Panc1 (cell line): ENCODE measurements around the gene TOB1. TPM values are rescaled to one million over a fixed set of nuclear protein-coding genes. Genes with fewer than 3 reads are reported as not detected.
A peak's percentile ranks its signal among the peaks of the same experiment; 100 is the strongest.

Experiments
- ATAC-seq: fragments of 200-7000 bp; cut with Tn5 transposase; 2 replicates; pipeline ENCODE4 v1.9.1; 2020; ENCODE audit warnings: mild to moderate bottlenecking, moderate library complexity
- BruUV-seq: library from RNA; stranded (reverse); fragments of 400-500 nt; replicated peaks from 2 replicates; lab custom pipeline; 2021; lab: Mats Ljungman, UMichigan
- CTCF ChIA-PET: fragments of 300-600 bp; sonication (Branson Sonifier 250); formaldehyde crosslinking; loops from one replicate; lab custom pipeline; 2022; ENCODE audit warnings: antibody characterized with exemption; lab: Charles Lee
- POLR2A ChIA-PET: fragments of 300-600 bp; sonication (Branson Sonifier 250); formaldehyde crosslinking; loops from one replicate; lab custom pipeline; 2022; ENCODE audit warnings: antibody characterized with exemption; lab: Charles Lee
- DNase-seq: peaks from one replicate; pipeline ENCODE4 v3.0.0-alpha.2; 2010; ENCODE audit warnings: low read depth, low spot score
- H3K27ac ChIP-seq: 2 replicates; pipeline ENCODE4 v1.5.1; 2011; ENCODE audit warnings: mild to moderate bottlenecking, low read length, inconsistent platforms
- H3K27me3 ChIP-seq: fragments of 200-500 bp; sonication (Bioruptor generic); 2 replicates; pipeline ENCODE4 v1.6.0; 2014; ENCODE audit warnings: low read length, inconsistent platforms; ENCODE audit not compliant: control insufficient read depth, insufficient read depth
- H3K36me3 ChIP-seq: fragments of 200-500 bp; sonication (Bioruptor generic); 2 replicates; pipeline ENCODE4 v1.5.1; 2014; ENCODE audit warnings: inconsistent platforms, mild to moderate bottlenecking, low read length, moderate library complexity; ENCODE audit not compliant: control insufficient read depth, insufficient read depth
- H3K4me1 ChIP-seq: 2 replicates; pipeline ENCODE4 v1.5.1; 2011; ENCODE audit warnings: inconsistent platforms, mild to moderate bottlenecking, low read length, moderate library complexity; ENCODE audit not compliant: control insufficient read depth, insufficient read depth
- H3K4me3 ChIP-seq, 2 experiments: 2 replicates each; pipeline ENCODE4 v1.5.1; 2011 to 2012; ENCODE audit warnings: low read depth in 2 of 2, low read length in 2 of 2, mild to moderate bottlenecking in 2 of 2, inconsistent platforms in 1 of 2, moderate library complexity in 1 of 2
- H3K9me3 ChIP-seq: fragments of 200-500 bp; sonication (Bioruptor generic); 2 replicates; pipeline ENCODE4 v1.5.1; 2014; ENCODE audit warnings: low read depth, mild to moderate bottlenecking, inconsistent platforms, low read length, moderate library complexity; ENCODE audit not compliant: control insufficient read depth, insufficient read depth
- CTCF ChIP-seq: fragments of 450-650 bp; IDR thresholded peaks from 2 replicates; pipeline ENCODE4 v1.5.1; 2017; ENCODE audit warnings: mild to moderate bottlenecking
- POLR2AphosphoS5 ChIP-seq: IDR thresholded peaks from 2 replicates; pipeline ENCODE4 v1.6.1; 2012; ENCODE audit warnings: mild to moderate bottlenecking, low read depth, low read length, moderate library complexity
- REST ChIP-seq, 2 experiments: IDR thresholded peaks; 2 replicates each; pipeline ENCODE4 v1.6.1; 2011 to 2012; ENCODE audit warnings: low read depth in 2 of 2, control low read depth in 1 of 2, low read length in 1 of 2, mild to moderate bottlenecking in 1 of 2, moderate library complexity in 1 of 2; ENCODE audit not compliant: insufficient read depth in 1 of 2
- SIN3A ChIP-seq: IDR thresholded peaks from 2 replicates; pipeline ENCODE4 v1.6.1; 2012; ENCODE audit warnings: low read depth, mild to moderate bottlenecking, low read length, moderate library complexity, borderline replicate concordance; ENCODE audit not compliant: insufficient read depth
- TCF7L2 ChIP-seq: IDR thresholded peaks from 2 replicates; pipeline ENCODE4 v1.6.1; 2011; ENCODE audit warnings: mild to moderate bottlenecking, low read depth, low read length, inconsistent platforms
- in situ Hi-C: cut with HindIII; loops from 2 replicates; pipeline ENCODE4 v1.10.0; 2016; ENCODE audit warnings: low sequenced_read_pairs, low pct_unique_long_range_greater_than_20kb
- intact Hi-C: fragments of 100-400 bp; cut with micrococcal nuclease; formaldehyde crosslinking; loops from one replicate; pipeline ENCODE4 v1.10.0; 2022; ENCODE audit not compliant: unreplicated experiment
- total RNA-seq: library from RNA; stranded (reverse); gene quantifications from one replicate; pipeline ENCODE4 v1.2.1, GENCODE V29; 2021; ENCODE audit not compliant: unreplicated experiment

Gene TOB1
- total RNA-seq, 1 experiment from 2014 or later = 117 TPM

GRCh38 chr17:50842506-50843149, 23.5 kb downstream of the TOB1 start:
- TF ChIP-seq POLR2AphosphoS5 (no peak), REST (IDR thresholded peaks at IDR 0.05; ENCODE audit: insufficient read depth in 1 of 2, low read depth in 2 of 2, low read length in 1 of 2) (no peak), CTCF (no peak), SIN3A (no peak), TCF7L2 (no peak)
- intact Hi-C loops (loop anchor here (5.0 kb wide), 1 partner anchor 295 kb away; the partner anchor contains the start of gene SPATA20), in situ Hi-C loops (no loop called here)
- Histone ChIP-seq H3K4me1 (no peaks in the 10 kb centered on the region), H3K9me3 (no peaks in the 10 kb centered on the region), H3K27ac (no peak overlapping the region), H3K36me3 (no peaks in the 10 kb centered on the region), H3K4me3 (no peak overlapping the region), H3K27me3 (no peaks in the 10 kb centered on the region)
- DNase-seq = no peak
- ATAC-seq = no peak
- no TSS peak for BruUV-seq
- POLR2A ChIA-PET = interaction anchor here (0.5 to 1.1 kb wide), 2 partner anchors 60 to 387 kb away, joined by 3 to 8 read pairs; no protein-coding TSS in a partner anchor
- CTCF ChIA-PET = interaction anchor here (0.6 to 3.2 kb wide), 3 partner anchors 20 to 142 kb away, joined by 3 to 51 read pairs (median 3); no protein-coding TSS in a partner anchor

GRCh38 chr17:50841949-50842354, 24.2 kb downstream of the TOB1 start:
- ChIA-PET POLR2A (interaction anchor here (0.7 to 1.1 kb wide), 2 partner anchors 24 to 59 kb away, joined by 3 to 8 read pairs; partner anchors contain the start of gene TOB1), CTCF (interaction anchor here (0.6 to 3.2 kb wide), 3 partner anchors 21 to 142 kb away, joined by 3 to 51 read pairs (median 3); no protein-coding TSS in a partner anchor)
- TF ChIP-seq TCF7L2 (no peak), REST (IDR thresholded peaks at IDR 0.05; ENCODE audit: insufficient read depth in 1 of 2, low read depth in 2 of 2, low read length in 1 of 2) (no peak), SIN3A (no peak), CTCF (peak; percentile 89), POLR2AphosphoS5 (no peak)
- intact Hi-C loops (loop anchor here (1.0 to 5.0 kb wide), 2 partner anchors 59 to 295 kb away; partner anchors contain the start of gene SPATA20), in situ Hi-C loops (no loop called here)
- H3K27ac ChIP-seq = no peak overlapping the region
- no peaks in the 10 kb centered on the region for H3K27me3 ChIP-seq
- ATAC-seq (peak; percentile 92), DNase-seq (no peak)
- no peak overlapping the region for H3K4me3 ChIP-seq
- no TSS peak for BruUV-seq
- no peaks in the 10 kb centered on the region for H3K9me3 ChIP-seq
- H3K4me1 ChIP-seq = no peaks in the 10 kb centered on the region
- no peaks in the 10 kb centered on the region for H3K36me3 ChIP-seq
